Endothelial cell (in vitro differentiated cells): ENCODE data around the gene CDKAL1. TPM values are rescaled to one million over a fixed set of nuclear protein-coding genes. Genes with fewer than 3 reads are reported as not detected.

Source experiments
- DNase-seq: peaks from one replicate; pipeline ENCODE4 v3.0.0; 2021; ENCODE audit warnings: low spot score
- H3K27ac Mint-ChIP-seq: one replicate; pipeline ENCODE4 v1.8.0; 2021; ENCODE audit warnings: mixed read lengths, inconsistent platforms; ENCODE audit not compliant: unreplicated experiment
- H3K27me3 Mint-ChIP-seq: one replicate; pipeline ENCODE4 v1.8.0; 2021; ENCODE audit warnings: mild to moderate bottlenecking, moderate library complexity, mixed read lengths, inconsistent platforms; ENCODE audit not compliant: unreplicated experiment
- H3K36me3 Mint-ChIP-seq: one replicate; pipeline ENCODE4 v1.8.0; 2021; ENCODE audit warnings: mild to moderate bottlenecking, low read depth, mixed read lengths, inconsistent platforms; ENCODE audit not compliant: unreplicated experiment
- H3K4me1 Mint-ChIP-seq: one replicate; pipeline ENCODE4 v1.8.0; 2021; ENCODE audit warnings: mild to moderate bottlenecking, mixed read lengths, inconsistent platforms; ENCODE audit not compliant: unreplicated experiment
- H3K4me3 Mint-ChIP-seq: one replicate; pipeline ENCODE4 v1.8.0; 2021; ENCODE audit warnings: mild to moderate bottlenecking, mixed read lengths, inconsistent platforms; ENCODE audit not compliant: unreplicated experiment
- H3K9me3 Mint-ChIP-seq: one replicate; pipeline ENCODE4 v1.8.0; 2021; ENCODE audit warnings: mixed read lengths, inconsistent platforms; ENCODE audit not compliant: unreplicated experiment
- CTCF ChIP-seq: fragments of 200-600 bp; sonication (generic); IDR thresholded peaks from one replicate; pipeline ENCODE4 v1.5.0; 2021; ENCODE audit warnings: antibody characterized with exemption; ENCODE audit not compliant: unreplicated experiment
- total RNA-seq: library from RNA; stranded (reverse); fragmentation: NEBNext Ultra II Directional; extraction: Animal tissue kit (Norgen Biotek cat#: 25700); gene quantifications from one replicate; pipeline ENCODE4 v1.2.1, GENCODE V29; 2021; ENCODE audit not compliant: unreplicated experiment

CDKAL1 gene
- total RNA-seq, 1 donor from 2014 or later: 43.9 TPM

- H3K27ac Mint-ChIP-seq: no peak overlapping the region
- H3K4me1 Mint-ChIP-seq: peaks cover 4% of the 10 kb centered on the region
- no peaks in the 10 kb centered on the region for H3K36me3 Mint-ChIP-seq
- peaks cover 2% of the 10 kb centered on the region for H3K27me3 Mint-ChIP-seq
- no peaks in the 10 kb centered on the region for H3K9me3 Mint-ChIP-seq
- no peak for TF ChIP-seq CTCF
- DNase-seq: no peak
- H3K4me3 Mint-ChIP-seq: no peak overlapping the region
These were observed 544.2 kb downstream of the CDKAL1 start for GRCh38 chr6:21078497-21078896.

DNA sequence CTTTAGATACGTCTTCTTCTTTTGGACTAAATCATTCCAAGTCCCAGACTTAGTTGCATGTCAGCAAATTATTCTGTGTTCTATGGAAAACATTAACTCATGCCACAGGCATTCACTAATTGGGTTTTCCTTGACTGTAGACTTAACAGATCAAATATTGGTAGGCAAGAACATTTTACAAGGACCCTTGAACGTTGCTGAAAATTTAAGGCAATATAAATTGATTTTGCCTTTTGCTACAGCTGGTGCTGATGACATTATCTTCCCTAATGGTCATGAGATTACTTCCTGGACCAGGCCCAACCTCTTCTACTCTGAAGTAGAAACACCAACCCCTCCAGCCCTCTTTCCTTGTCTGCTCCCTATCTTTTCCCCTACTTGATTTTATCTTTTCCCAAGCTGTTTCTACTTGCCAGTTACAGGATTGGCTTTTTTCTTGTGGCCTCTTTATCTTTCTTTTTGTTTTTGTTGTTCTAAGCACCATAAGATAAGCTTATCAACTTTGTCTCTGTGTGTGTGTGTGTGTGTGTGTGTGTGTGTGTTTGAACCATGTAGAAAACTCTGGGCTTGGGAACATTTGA is 545.3 kb downstream of the CDKAL1 start:
- Mint-ChIP-seq H3K27me3 (peaks cover 2% of the 10 kb centered on the region), H3K4me3 (no peak overlapping the region), H3K27ac (no peak overlapping the region), H3K4me1 (peaks cover 4% of the 10 kb centered on the region), H3K36me3 (no peaks in the 10 kb centered on the region), H3K9me3 (no peaks in the 10 kb centered on the region)
- no peak for TF ChIP-seq CTCF
- DNase-seq: no peak

GRCh38 chr6:21080221-21080620 is 546.0 kb downstream of the CDKAL1 start:
- Mint-ChIP-seq H3K9me3 (no peaks in the 10 kb centered on the region), H3K36me3 (no peaks in the 10 kb centered on the region), H3K27me3 (peaks cover 2% of the 10 kb centered on the region), H3K4me3 (no peak overlapping the region), H3K4me1 (peaks cover 4% of the 10 kb centered on the region), H3K27ac (no peak overlapping the region)
- no peak for DNase-seq
- no peak for TF ChIP-seq CTCF

GRCh38 chr6:21082091-21082490 is 547.8 kb downstream of the CDKAL1 start:
- DNase-seq: no peak
- TF ChIP-seq CTCF: no peak
- H3K27ac Mint-ChIP-seq: no peak overlapping the region
- no peaks in the 10 kb centered on the region for H3K36me3 Mint-ChIP-seq
- no peaks in the 10 kb centered on the region for H3K9me3 Mint-ChIP-seq
- peaks cover 2% of the 10 kb centered on the region for H3K27me3 Mint-ChIP-seq
- no peak overlapping the region for H3K4me3 Mint-ChIP-seq
- peaks cover 6% of the 10 kb centered on the region for H3K4me1 Mint-ChIP-seq

DNA sequence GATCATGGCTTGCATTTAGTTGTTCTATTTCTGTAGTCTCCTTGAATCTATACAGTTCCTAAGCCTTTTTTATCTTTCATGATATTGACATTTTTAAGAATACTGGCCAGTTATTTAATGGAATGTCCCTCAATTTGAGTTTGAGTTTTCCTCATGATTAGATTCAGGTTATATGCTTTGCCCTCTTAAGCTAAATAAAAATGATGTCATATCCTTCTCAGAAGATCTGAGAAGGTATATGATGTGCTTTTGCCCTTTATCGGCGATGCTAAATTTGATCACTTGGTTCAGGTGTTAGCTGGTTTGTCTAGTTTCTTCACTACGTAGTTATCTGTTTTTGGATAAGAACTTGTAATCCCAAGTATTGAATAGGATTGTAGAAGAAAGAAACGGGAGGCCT is 549.5 kb downstream of the CDKAL1 start:
- H3K9me3 Mint-ChIP-seq: no peaks in the 10 kb centered on the region

More for the DNA sequence above, 549.5 kb downstream of the CDKAL1 start:
- TF ChIP-seq CTCF: no peak
- H3K36me3 Mint-ChIP-seq: no peaks in the 10 kb centered on the region
- peaks cover 6% of the 10 kb centered on the region for H3K4me1 Mint-ChIP-seq
- H3K4me3 Mint-ChIP-seq: no peak overlapping the region
- H3K27me3 Mint-ChIP-seq: peaks cover 2% of the 10 kb centered on the region
- no peak for DNase-seq
- H3K27ac Mint-ChIP-seq: no peak overlapping the region
